ENCODE data around the gene EIF5.

DNA sequence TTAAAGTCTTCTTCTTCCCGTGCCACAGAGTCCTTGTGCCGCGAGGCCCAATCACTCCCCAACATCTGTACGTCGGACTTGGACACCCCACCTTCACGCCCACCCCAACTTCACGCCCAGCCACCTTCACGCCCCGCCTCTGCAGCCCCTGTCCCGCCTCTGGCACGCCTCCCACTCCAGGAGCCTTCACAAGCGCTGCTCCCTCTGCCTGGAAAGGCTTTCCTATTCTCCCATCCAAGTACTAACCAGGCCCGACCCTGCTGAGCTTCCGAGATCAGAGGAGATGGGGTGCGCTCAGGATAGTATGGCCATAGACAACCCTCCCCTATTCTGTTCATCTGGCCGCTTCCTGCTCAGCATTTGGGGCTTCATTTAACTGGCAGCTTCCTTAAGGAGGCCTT lies 17.3 kb upstream of the EIF5 start:
- TF ChIP-seq, protein P1, sequence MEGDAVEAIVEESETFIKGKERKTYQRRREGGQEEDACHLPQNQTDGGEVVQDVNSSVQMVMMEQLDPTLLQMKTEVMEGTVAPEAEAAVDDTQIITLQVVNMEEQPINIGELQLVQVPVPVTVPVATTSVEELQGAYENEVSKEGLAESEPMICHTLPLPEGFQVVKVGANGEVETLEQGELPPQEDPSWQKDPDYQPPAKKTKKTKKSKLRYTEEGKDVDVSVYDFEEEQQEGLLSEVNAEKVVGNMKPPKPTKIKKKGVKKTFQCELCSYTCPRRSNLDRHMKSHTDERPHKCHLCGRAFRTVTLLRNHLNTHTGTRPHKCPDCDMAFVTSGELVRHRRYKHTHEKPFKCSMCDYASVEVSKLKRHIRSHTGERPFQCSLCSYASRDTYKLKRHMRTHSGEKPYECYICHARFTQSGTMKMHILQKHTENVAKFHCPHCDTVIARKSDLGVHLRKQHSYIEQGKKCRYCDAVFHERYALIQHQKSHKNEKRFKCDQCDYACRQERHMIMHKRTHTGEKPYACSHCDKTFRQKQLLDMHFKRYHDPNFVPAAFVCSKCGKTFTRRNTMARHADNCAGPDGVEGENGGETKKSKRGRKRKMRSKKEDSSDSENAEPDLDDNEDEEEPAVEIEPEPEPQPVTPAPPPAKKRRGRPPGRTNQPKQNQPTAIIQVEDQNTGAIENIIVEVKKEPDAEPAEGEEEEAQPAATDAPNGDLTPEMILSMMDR (IDR thresholded peaks at IDR 0.05), result no peak
- no peak for TF ChIP-seq POLR2AphosphoS5 (IDR thresholded peaks at IDR 0.05)
